ENCODE data around the gene PPFIA2. TPM values are rescaled to one million over a fixed set of nuclear protein-coding genes. Genes with fewer than 3 reads are reported as not detected.

Gene PPFIA2
- total RNA-seq, 6 experiments from 2014 or later, result not detected

DNA sequence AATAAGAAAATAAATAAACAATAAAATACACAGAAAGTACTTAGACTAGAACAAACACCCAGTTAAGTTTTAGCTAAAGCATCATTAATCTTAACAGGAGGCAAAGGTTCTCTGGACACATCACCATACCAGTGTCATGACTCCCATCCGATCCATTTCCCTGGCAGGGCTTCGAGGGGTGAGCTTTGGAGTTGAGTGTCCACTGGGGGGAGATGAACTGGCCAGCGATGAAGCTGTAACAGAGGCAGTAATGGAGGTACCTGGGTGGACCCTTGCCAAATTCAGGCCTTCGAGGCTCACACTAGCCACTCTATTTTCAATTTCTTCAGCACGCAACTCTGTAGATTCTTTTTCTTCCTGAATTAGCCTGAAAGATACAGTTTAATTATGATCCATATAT is 411.7 kb downstream of the PPFIA2 start:
- H3K4me1 Mint-ChIP-seq (ENCODE audit: low read depth), result no peaks in the 10 kb centered on the region
- H3K27me3 Mint-ChIP-seq (ENCODE audit: insufficient read depth), result no peaks in the 10 kb centered on the region
- no peak for TF ChIP-seq CTCF (IDR thresholded peaks at IDR 0.05)
- H3K36me3 Mint-ChIP-seq (ENCODE audit: low read depth), result no peaks in the 10 kb centered on the region
- no peak overlapping the region for H3K4me3 Mint-ChIP-seq
- peaks cover 31% of the 10 kb centered on the region for H3K9me3 Mint-ChIP-seq
- DNase-seq, result no peak
- no peak overlapping the region for H3K27ac Mint-ChIP-seq

- Mint-ChIP-seq H3K4me3 (no peak overlapping the region), H3K4me1 (ENCODE audit: low read depth) (no peaks in the 10 kb centered on the region), H3K9me3 (peaks cover 9% of the 10 kb centered on the region), H3K27me3 (ENCODE audit: insufficient read depth) (no peaks in the 10 kb centered on the region), H3K36me3 (ENCODE audit: low read depth) (no peaks in the 10 kb centered on the region), H3K27ac (no peak overlapping the region)
- TF ChIP-seq CTCF (IDR thresholded peaks at IDR 0.05), result no peak
- DNase-seq, result no peak
These were observed 418.2 kb downstream of the PPFIA2 start for GRCh38 chr12:81340910-81341309.

- Mint-ChIP-seq H3K4me1 (ENCODE audit: low read depth) (no peaks in the 10 kb centered on the region), H3K27me3 (ENCODE audit: insufficient read depth) (no peaks in the 10 kb centered on the region), H3K9me3 (peaks cover 15% of the 10 kb centered on the region), H3K36me3 (ENCODE audit: low read depth) (no peaks in the 10 kb centered on the region), H3K4me3 (no peak overlapping the region), H3K27ac (no peak overlapping the region)
- DNase-seq, result no peak
- TF ChIP-seq CTCF (IDR thresholded peaks at IDR 0.05), result no peak
These were observed 420.1 kb downstream of the PPFIA2 start for GRCh38 chr12:81339071-81339470.

GRCh38 chr12:81337886-81338285 is 421.3 kb downstream of the PPFIA2 start:
- H3K4me3 Mint-ChIP-seq, result no peak overlapping the region
- DNase-seq, result no peak
- H3K4me1 Mint-ChIP-seq (ENCODE audit: low read depth), result no peaks in the 10 kb centered on the region

GRCh38 chr12:81333812-81334211 is 425.3 kb downstream of the PPFIA2 start:
- no peaks in the 10 kb centered on the region for H3K36me3 Mint-ChIP-seq (ENCODE audit: low read depth)
- H3K27ac Mint-ChIP-seq, result no peak overlapping the region
- no peaks in the 10 kb centered on the region for H3K4me1 Mint-ChIP-seq (ENCODE audit: low read depth)
- no peak for TF ChIP-seq CTCF (IDR thresholded peaks at IDR 0.05)
- H3K4me3 Mint-ChIP-seq, result no peak overlapping the region
- DNase-seq, result no peak
- H3K27me3 Mint-ChIP-seq (ENCODE audit: insufficient read depth), result no peaks in the 10 kb centered on the region; the same call in 1 of the 2 replicates
- peaks cover 22% of the 10 kb centered on the region for H3K9me3 Mint-ChIP-seq

More at GRCh38 chr12:81337886-81338285, 421.3 kb downstream of the PPFIA2 start:
- Mint-ChIP-seq H3K36me3 (ENCODE audit: low read depth) (no peaks in the 10 kb centered on the region), H3K27ac (no peak overlapping the region), H3K9me3 (peaks cover 11% of the 10 kb centered on the region), H3K27me3 (ENCODE audit: insufficient read depth) (no peaks in the 10 kb centered on the region; the same call in 1 of the 2 replicates)
- TF ChIP-seq CTCF (IDR thresholded peaks at IDR 0.05), result no peak

- no peaks in the 10 kb centered on the region for H3K36me3 Mint-ChIP-seq (ENCODE audit: low read depth)
- H3K4me3 Mint-ChIP-seq, result no peak overlapping the region
- H3K9me3 Mint-ChIP-seq, result peaks cover 22% of the 10 kb centered on the region
- no peak for TF ChIP-seq CTCF (IDR thresholded peaks at IDR 0.05)
- no peak for DNase-seq
- H3K4me1 Mint-ChIP-seq (ENCODE audit: low read depth), result no peaks in the 10 kb centered on the region
- no peak overlapping the region for H3K27ac Mint-ChIP-seq
- H3K27me3 Mint-ChIP-seq (ENCODE audit: insufficient read depth), result no peaks in the 10 kb centered on the region; the same call in none of the 2 replicates
These were observed 427.1 kb downstream of the PPFIA2 start for GRCh38 chr12:81332054-81332453.
